Smooth muscle cell (in vitro differentiated cells): ENCODE results near the gene HOTAIR. TPM values are rescaled to one million over a fixed set of nuclear protein-coding genes. Genes with fewer than 3 reads are reported as not detected.

Source experiments
- DNase-seq: peaks from one replicate; lab custom pipeline; 2025; ENCODE audit not compliant: unreplicated experiment; lab: John Stamatoyannopoulos, UW
- H2AFZ ChIP-seq: fragments of 200-600 bp; sonication (generic); 2 replicates; pipeline ENCODE4 v1.6.0; 2016; ENCODE audit warnings: antibody characterized with exemption, low read depth, mild to moderate bottlenecking
- H3F3A ChIP-seq: fragments of 200-600 bp; sonication (generic); 2 replicates; pipeline ENCODE4 v1.6.0; 2017; ENCODE audit warnings: antibody characterized with exemption, low read depth
- H3K27ac ChIP-seq: fragments of 200-600 bp; sonication (generic); 2 replicates; pipeline ENCODE4 v1.5.1; 2016; ENCODE audit warnings: low read depth, mild to moderate bottlenecking
- H3K27me3 ChIP-seq: fragments of 200-600 bp; sonication (generic); 2 replicates; pipeline ENCODE4 v1.6.1; 2016; ENCODE audit warnings: low read depth, mild to moderate bottlenecking
- H3K36me3 ChIP-seq: fragments of 200-600 bp; sonication (generic); 2 replicates; pipeline ENCODE4 v1.5.1; 2016; ENCODE audit warnings: low read depth
- H3K4me1 ChIP-seq: fragments of 200-600 bp; sonication (generic); 2 replicates; pipeline ENCODE4 v1.5.1; 2016; ENCODE audit warnings: low read depth
- H3K4me2 ChIP-seq: fragments of 200-600 bp; sonication (generic); 2 replicates; pipeline ENCODE4 v1.6.0; 2016; ENCODE audit warnings: mild to moderate bottlenecking
- H3K4me3 ChIP-seq: fragments of 200-600 bp; sonication (generic); 2 replicates; pipeline ENCODE4 v1.5.1; 2016; ENCODE audit warnings: mild to moderate bottlenecking
- H3K79me2 ChIP-seq: fragments of 200-600 bp; sonication (generic); 2 replicates; pipeline ENCODE4 v1.6.0; 2016; ENCODE audit warnings: low read depth, mild to moderate bottlenecking
- H3K9ac ChIP-seq: fragments of 200-600 bp; sonication (generic); 2 replicates; pipeline ENCODE4 v1.6.0; 2016; ENCODE audit warnings: low read depth
- H3K9me3 ChIP-seq: fragments of 200-600 bp; sonication (generic); replicated peaks from 2 replicates; pipeline ENCODE4 v1.5.1; 2016; ENCODE audit warnings: low read depth
- H4K20me1 ChIP-seq: fragments of 200-600 bp; sonication (generic); 2 replicates; pipeline ENCODE4 v1.6.0; 2016; ENCODE audit warnings: low read depth
- CTCF ChIP-seq: fragments of 200-600 bp; sonication (generic); IDR thresholded peaks from 2 replicates; pipeline ENCODE4 v1.5.1; 2017; ENCODE audit warnings: borderline replicate concordance, mild to moderate bottlenecking, antibody characterized with exemption; ENCODE audit not compliant: insufficient read depth, poor library complexity, severe bottlenecking
- WGBS: methylation state at CpG from one replicate; pipeline ENCODE4 v1.1.7; 2016; ENCODE audit warnings: low lambda C conversion rate; 5-methylcytosine and 5-hydroxymethylcytosine counted together
- polyA plus RNA-seq: library from polyadenylated mRNA; unstranded; fragments of >200 nt; fragmentation: Nextera tagmentation; extraction: Ambion mirVana; gene quantifications from 2 replicates; pipeline ENCODE4 v1.2.1, GENCODE V29; 2016
- total RNA-seq: library from RNA; depleted of rRNA; stranded (reverse); fragments of >200 nt; gene quantifications from 2 replicates; pipeline ENCODE4 v1.2.3, GENCODE V29; 2014

HOTAIR gene
- total and polyA plus RNA-seq, 2 experiments from 2014 or later, result 0.43 TPM; not detected in 1

- no peak for TF ChIP-seq CTCF
Measured at GRCh38 chr12:53949631-53950436, 24.9 kb downstream of the HOTAIR start.

DNA sequence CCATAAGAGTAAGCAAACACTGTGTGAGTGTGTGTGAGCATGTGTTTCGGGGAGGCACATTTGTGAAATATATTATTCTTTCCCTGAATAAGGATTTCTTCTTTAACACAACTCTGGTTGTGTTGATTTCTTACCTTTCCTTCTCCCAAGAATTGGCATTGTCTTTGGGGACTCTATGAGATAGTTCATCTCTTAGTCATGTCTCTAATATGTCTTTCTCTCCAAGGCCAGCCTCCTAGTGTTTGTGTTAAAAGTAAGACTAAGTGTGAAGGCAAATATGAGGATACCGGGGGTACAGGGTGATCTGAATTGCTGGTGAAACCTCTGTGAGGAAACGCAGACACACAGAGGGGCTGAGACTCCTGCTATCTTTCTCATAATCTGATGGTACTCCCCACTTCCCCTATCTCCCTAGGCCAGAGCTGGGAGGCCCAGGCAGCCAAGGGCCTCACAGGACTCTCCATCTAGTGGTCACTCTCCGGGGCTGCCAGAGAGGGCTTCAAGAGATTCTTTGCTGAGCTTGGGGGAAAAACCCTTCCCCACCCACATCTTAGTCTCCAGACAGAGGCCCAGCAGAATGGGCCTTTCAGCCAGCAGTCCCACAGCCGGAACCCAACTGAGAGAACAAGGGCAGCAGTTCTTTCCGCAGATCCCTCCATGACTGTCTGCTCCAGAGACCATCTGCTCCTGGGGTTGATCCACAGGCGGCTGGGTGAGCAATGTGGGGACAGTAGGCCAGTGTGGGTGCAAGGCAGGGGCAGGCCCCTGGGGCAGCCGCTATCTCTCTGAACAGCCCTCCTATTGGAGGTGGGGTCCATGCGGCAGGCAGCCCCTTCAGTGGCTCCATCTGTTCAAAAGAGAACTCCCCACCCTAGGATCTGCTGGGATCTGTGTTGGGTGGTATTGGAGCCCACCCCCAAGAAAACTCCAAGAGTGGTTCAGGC is 25.8 kb downstream of the HOTAIR start:
- no peak for DNase-seq
- Histone ChIP-seq H2AFZ (no peak overlapping the region), H3F3A (peaks cover 4% of the 10 kb centered on the region), H3K9me3 (no peaks in the 10 kb centered on the region), H4K20me1 (no peaks in the 10 kb centered on the region), H3K9ac (no peak overlapping the region), H3K4me3 (no peak overlapping the region), H3K79me2 (no peaks in the 10 kb centered on the region), H3K36me3 (no peaks in the 10 kb centered on the region), H3K4me1 (no peaks in the 10 kb centered on the region), H3K4me2 (no peak overlapping the region), H3K27me3 (peaks cover 100% of the 10 kb centered on the region), H3K27ac (no peak overlapping the region)
- no peak for TF ChIP-seq CTCF
- WGBS, result 63% methylated on average over 9 of the region's 9 CpGs

More at GRCh38 chr12:53949631-53950436, 24.9 kb downstream of the HOTAIR start:
- peaks cover 100% of the 10 kb centered on the region for H3K27me3 ChIP-seq
- H3K27ac ChIP-seq, result no peak overlapping the region
- H2AFZ ChIP-seq, result no peak overlapping the region
- H3K4me3 ChIP-seq, result no peak overlapping the region
- H3K9me3 ChIP-seq, result no peaks in the 10 kb centered on the region
- H3K9ac ChIP-seq, result no peak overlapping the region
- H3K36me3 ChIP-seq, result no peaks in the 10 kb centered on the region
- 9% methylated on average over 34 of the region's 34 CpGs for WGBS
- peaks cover 4% of the 10 kb centered on the region for H3F3A ChIP-seq
- no peak overlapping the region for H3K4me2 ChIP-seq
- DNase-seq, result no peak
- no peaks in the 10 kb centered on the region for H3K4me1 ChIP-seq
- no peaks in the 10 kb centered on the region for H3K79me2 ChIP-seq
- H4K20me1 ChIP-seq, result no peaks in the 10 kb centered on the region

GRCh38 chr12:53947743-53948142 is 27.0 kb downstream of the HOTAIR start:
- Histone ChIP-seq H3K9ac (no peak overlapping the region), H3K4me2 (no peak overlapping the region), H3K4me3 (no peak overlapping the region), H4K20me1 (no peaks in the 10 kb centered on the region), H3K4me1 (no peaks in the 10 kb centered on the region), H3K9me3 (no peaks in the 10 kb centered on the region), H3F3A (no peaks in the 10 kb centered on the region), H3K27ac (no peak overlapping the region), H3K27me3 (peaks cover 100% of the 10 kb centered on the region), H3K79me2 (no peaks in the 10 kb centered on the region), H2AFZ (no peak overlapping the region), H3K36me3 (no peaks in the 10 kb centered on the region)
- no peak for TF ChIP-seq CTCF
- DNase-seq, result no peak
